HG03571 (cell line): ENCODE measurements around the gene ERC2.

Experiments used
- ATAC-seq: cut with Tn5 transposase; IDR thresholded peaks from one replicate; pipeline ENCODE4 v1.9.1; 2021; ENCODE audit not compliant: unreplicated experiment

The ERC2 gene

DNA sequence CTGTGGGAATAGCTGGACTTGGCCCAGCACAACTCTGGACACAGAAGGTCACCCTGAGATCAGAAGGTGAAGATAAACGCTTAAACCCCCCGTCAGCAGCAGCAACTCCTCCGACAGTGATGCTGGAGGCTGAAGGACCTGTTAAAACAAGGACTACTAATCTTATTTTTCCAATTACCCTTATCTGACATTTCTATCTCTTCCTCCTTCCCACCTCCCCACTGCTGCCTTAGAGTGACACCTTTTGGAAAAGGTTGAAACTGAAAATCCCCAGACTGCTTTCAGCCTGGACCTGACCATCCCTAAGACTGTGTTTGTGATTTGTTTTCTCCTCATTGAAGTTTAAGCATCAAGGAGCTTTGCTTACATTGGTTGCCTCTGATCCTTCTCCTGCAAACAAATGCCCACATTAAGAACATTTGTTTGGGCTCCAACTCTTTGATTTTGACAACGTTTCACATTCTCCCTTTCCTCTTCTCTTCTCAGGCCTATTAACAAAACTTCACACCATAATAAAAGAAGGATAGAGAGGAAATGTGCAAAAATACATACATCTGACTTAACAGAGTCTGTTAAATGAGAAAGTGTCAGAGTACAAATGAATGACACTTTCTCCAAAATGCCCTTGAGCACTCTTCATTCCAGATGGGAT is 570.6 kb downstream of the ERC2 start:
- no peak for ATAC-seq

DNA sequence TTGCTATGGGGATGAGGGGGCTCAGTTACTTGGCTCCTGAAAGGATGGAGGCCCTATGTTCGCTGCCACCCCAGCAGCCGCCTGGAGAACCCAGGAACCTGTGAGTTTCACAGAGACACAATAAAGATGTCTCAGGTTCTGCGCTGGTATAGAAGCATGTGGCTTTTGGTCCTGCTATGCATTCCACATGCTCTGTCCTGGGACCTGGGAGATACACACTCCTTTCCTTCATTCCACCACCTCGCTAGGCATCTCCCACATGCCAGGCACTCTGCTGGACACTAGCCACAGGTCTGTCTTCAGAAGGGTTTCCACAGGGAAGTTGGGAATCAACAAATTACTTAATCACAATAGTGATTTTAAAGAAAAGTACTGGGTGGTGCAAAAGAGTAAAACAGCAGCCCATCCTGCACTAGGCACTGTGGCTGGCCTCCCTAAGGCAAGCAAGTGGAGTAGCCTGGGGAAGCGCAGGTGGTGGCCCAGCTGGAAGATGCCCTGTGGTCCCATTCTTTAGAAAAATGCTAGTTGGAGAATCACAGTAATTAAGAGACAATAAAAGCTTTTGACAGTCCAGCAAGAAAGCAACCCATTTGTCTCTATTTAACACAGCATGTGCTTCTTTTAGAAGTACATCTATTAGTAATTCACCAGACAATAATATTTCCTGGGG is 572.2 kb downstream of the ERC2 start:
- no peak for ATAC-seq

DNA sequence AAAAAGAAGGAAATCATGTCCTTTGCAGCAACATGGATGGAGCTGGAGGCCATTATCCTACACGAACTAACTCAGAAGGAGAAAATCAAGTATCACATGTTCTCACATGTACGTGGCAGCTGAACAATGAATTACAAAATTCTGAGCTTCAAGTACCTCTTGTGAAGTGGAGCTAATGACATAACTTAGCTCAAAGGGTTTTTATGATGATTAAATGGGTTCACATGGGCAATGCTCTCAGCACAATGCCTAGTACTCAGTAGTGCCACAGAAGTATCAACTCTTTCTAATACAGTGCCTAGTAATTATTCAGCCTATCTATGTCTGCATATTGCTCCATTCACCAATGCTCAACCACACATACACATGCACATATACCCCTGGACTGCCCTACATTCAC is 573.7 kb downstream of the ERC2 start:
- ATAC-seq, result no peak

- ATAC-seq, result no peak
These were observed 575.1 kb downstream of the ERC2 start for GRCh38 chr3:55893045-55893664.

DNA sequence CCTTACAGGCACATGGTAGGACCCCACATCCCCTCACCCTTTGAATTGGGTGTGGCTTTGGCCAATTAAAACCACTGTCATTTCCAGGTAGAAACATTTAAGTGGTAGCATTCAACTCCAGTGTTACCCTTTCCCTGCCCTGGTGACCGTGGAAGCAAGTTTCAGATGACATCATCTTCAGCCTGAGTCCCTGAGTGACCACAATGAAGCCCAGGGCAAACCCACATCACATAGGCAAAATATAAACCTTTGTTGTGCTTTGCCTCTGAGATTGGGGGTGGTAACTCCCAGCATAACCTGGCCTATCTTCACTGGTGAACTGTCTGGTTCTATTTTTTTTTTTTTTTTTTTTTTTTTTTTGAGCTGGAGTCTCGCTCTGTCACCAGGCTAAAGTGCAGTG is 577.2 kb downstream of the ERC2 start:
- no peak for ATAC-seq

DNA sequence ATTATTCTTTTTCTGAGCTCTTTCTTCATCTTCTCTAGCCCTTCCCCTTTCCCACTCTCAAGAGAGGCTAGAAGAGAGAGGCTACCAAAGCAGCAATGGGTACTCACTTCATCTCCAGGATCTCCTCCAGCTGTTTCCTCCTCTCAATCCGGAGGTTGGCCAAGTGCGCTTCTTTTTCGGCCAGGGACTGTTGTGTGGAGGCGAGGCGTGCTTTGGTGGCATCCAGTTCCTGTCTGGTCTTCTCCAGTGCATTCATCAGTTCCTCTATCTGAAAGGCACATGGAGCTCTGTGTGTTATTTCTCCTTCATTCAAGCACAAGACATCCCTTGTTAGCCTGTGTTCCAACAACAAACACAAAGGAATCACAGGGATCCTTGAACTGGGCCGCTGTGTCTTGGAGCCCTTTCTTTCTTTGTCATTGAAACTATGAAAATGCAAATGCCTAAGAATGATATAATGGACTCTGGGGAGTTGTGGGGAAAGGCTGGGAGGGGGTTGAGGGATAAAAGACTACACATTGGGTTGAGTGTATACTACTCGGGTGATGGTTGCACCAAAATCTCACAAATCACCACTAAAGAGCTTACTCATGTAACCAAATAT is 579.9 kb downstream of the ERC2 start:
- no peak for ATAC-seq

DNA sequence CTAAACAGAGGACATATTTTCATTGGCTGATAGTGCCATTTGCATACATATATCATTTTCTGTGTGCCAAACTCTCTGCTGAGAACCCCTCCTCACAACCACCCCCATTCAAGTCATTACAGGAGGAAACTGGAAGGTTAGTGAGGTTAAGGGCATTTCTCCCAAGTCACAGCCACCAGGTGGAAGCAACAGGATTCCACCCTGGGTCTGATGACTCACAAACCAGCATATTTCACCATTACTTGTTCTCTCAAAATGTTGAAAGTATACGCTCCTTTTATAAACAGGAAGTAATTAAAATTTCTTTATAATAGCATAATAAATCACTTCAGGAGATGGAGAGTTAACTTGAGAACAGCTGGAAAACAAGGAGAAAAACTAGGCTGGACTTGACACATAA is 582.5 kb downstream of the ERC2 start:
- ATAC-seq, result no peak

- ATAC-seq, result no peak
These were observed 583.6 kb downstream of the ERC2 start for GRCh38 chr3:55884491-55885285.

DNA sequence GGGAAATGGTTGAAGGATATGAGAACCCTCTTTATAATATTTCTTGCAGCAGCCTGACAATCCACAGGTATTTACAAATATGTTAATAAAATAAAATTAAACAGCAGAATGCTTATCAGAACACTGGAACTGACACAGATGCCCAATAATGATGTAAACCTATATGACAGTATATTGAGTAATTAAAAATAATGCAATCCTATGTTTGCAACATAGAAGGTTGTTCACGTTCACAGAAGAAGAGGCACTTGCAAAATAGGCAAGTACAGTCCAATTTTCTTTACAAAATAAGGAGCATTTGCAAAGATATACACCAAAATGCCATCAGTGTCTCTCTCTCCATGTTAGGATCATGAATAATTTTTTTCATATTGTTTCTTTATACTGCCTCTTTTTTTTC is 584.2 kb downstream of the ERC2 start:
- no peak for ATAC-seq

DNA sequence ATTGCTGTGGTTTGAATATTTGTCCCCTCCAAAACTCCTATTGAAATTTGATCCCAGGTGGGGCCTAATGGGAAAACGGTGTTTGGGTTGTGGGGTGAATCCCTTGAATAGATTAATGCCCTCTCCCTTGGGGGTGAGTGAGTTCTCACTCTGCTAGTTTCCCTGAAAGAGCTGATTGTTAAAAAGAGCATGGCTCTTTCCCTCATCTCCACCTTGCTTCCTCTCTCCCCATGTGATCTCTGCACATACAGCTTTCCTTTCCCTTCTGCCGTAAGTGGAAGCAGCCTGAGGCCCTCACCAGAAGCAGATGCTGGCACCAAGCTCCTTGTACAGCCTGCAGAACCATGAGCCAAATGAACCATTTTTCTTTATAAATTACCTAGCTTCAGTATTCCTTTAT is 586.3 kb downstream of the ERC2 start:
- no peak for ATAC-seq

GRCh38 chr3:55880357-55880756 is 587.9 kb downstream of the ERC2 start:
- ATAC-seq, result no peak

GRCh38 chr3:55879901-55880331 is 588.4 kb downstream of the ERC2 start:
- no peak for ATAC-seq

- ATAC-seq, result no peak
These were observed 590.6 kb downstream of the ERC2 start for GRCh38 chr3:55877703-55878102.

GRCh38 chr3:55876560-55876959 is 591.7 kb downstream of the ERC2 start:
- ATAC-seq, result no peak

DNA sequence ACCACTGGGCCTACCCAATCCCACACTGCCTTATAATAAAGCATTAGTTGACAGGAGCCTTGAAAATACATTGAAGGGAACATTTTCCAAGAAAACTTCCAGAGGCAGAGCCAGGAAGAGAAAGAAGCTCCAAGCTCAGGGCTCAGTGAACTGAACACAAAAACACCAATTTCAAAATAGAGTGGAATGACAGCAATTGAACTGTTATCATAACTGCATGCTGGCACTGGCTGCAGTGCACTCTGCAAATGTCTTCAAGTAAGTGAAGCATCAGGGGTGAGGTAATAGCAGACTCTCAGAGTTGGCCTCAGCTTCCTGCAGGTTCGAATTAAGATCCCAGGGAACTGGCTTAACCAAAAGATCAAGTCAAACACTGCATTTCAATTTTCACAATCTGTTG is 593.2 kb downstream of the ERC2 start:
- no peak for ATAC-seq

GRCh38 chr3:55873523-55874254 is 594.6 kb downstream of the ERC2 start:
- no peak for ATAC-seq

DNA sequence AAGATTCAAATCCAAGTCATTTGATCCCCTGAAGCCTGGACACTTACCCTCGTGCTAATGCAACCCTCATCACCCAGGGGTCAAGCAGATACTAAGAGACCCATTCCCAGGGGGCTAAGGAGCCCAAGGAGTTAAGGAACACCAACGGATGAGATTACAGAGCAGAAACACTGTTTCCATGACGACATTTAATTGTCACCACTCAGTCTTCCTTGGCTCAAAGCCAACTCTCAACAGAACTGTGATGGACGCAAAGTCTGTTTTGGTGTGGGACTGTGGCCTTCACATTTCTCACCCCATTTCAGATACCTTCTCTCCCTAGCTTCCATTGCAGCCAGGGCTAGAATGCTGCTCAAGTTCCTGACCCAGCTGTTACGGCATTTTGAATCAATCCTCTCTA is 597.7 kb downstream of the ERC2 start:
- ATAC-seq, result no peak

DNA sequence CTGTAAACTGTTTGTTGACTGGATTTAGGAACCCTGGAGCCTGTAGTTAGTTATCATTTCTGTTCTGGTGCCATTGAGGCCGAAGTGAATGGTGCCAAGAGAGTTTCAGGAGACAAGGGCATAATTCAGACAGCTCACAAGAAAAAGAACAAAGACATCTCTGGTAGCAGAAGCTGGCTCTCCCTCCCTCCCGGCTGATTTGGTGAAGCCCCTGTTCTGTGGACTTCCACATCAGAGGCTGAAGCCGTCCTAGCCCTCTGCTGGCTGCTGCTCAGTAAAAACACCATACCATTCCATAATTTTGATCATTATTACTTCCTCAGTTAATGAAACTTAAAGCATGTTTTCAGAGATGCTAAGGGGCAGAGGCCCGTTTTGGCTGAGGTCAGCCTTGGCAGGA is 599.9 kb downstream of the ERC2 start:
- no peak for ATAC-seq

DNA sequence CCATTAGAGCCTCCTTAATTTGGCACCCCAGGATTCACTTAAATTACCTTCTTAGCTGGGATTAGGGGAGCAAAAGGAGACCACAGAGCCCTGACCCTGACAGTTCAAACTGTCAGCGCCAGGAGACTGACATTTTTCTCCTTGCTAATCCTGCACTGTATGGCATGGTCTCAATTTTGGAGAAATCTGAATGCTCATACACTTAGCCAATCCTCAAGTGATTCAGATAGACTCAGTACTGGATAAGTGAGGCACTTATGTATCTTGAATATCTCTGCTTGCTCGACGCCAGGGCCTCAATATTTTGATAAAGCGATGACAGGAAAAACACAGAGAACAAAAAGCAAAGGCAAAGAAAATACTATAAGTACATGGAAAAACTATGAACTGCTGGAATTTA is 605.2 kb downstream of the ERC2 start:
- no peak for ATAC-seq

DNA sequence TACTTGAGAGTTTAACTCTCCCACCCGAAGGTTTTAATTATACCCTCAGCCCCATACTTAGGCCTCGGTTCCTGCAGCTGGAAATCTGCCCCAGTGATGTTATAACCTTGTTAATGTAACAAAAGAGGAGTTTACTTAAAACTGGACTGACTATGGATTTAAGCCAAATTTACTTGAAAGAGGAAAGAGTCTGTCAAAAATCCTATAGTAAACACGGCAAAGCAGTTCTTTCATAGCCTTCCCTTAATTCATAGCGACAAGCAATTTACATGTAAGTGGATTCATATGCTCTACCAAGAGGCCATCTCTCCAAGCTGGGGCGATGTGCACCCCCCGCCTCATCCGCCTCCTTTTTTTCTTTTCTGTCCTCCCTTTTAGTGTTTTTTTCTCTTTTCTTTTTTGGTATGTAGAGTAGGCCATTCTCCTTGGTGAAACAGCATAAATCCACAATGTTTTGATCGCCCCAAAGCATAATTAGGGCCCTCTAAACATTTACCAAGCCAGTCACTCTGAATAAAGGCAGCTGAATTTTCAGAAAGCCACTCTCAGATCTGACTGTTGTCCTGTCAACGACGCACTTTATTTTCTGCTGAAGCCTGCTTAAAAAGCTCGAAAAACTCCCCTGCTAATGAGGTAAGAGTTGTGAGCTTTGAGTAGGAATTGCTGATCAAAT is 608.1 kb downstream of the ERC2 start:
- no peak for ATAC-seq
